ENCODE data around the gene GUCY1A1.
"Not testable (repeated sequence)": the region's sequence is repeated elsewhere in the genome, so short reads cannot be mapped to it uniquely, and the experiment has no call there.

Gene GUCY1A1

DNA sequence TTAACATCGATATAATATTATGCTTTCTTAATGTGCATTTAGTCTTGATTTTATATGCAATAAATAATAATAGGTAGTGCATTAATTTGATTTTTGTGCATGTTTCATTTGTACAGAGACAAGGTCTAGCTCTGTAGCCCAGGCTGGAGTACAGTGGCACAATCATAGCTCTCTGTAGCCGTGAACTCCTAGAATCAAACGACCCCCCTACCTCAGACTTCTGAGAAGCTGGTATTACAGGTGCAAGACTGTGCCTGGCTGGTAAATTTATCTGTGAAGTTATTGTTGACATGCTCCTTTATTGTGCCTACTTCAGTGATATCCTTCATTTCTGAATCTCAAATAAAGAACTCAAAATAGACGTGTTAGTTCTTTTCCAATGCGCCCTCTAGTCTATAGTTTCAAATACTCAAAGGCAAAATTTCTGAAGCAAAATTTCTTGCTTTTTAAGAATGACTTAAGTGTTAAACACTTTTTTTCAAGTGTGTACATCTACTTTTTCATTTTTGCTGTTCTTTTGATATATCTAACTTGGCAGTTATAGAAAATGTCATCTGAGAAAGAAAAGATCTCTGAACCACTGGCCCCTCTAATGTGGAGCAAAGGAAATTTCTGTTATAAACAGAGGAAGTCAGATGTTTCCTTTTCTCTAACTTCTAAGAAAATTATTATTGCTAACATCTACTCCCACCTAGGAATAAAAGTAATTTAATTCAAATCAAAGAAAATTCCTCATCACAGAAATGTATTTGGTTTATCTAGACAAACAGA, 28.3 kb upstream of the GUCY1A1 start:
- H3K9me3 ChIP-seq (ENCODE audit: control insufficient read depth in 1 of 2, low read length in 2 of 2) = no peaks in the 10 kb centered on the region
- H3K4me3 ChIP-seq (ENCODE audit: low read depth in 1 of 2, low read length in 2 of 2) = no peak overlapping the region
- H3K36me3 ChIP-seq (ENCODE audit: control insufficient read depth in 1 of 2, insufficient read depth in 2 of 2, low read length in 2 of 2) = no peaks in the 10 kb centered on the region
- no peaks in the 10 kb centered on the region for H3K27me3 ChIP-seq (ENCODE audit: control insufficient read depth in 1 of 2, insufficient read depth in 2 of 2, low read length in 2 of 2)
- no peak overlapping the region for H3K27ac ChIP-seq (ENCODE audit: low read depth, low read length)
- H3K9ac ChIP-seq (ENCODE audit: low read depth in 1 of 2, low read length in 2 of 2) = no peak overlapping the region
- peaks cover 0 to 3% of the 10 kb centered on the region in 2 donors for H3K4me1 ChIP-seq (ENCODE audit: control insufficient read depth in 1 of 2, insufficient read depth in 2 of 2, low read length in 2 of 2)

DNA sequence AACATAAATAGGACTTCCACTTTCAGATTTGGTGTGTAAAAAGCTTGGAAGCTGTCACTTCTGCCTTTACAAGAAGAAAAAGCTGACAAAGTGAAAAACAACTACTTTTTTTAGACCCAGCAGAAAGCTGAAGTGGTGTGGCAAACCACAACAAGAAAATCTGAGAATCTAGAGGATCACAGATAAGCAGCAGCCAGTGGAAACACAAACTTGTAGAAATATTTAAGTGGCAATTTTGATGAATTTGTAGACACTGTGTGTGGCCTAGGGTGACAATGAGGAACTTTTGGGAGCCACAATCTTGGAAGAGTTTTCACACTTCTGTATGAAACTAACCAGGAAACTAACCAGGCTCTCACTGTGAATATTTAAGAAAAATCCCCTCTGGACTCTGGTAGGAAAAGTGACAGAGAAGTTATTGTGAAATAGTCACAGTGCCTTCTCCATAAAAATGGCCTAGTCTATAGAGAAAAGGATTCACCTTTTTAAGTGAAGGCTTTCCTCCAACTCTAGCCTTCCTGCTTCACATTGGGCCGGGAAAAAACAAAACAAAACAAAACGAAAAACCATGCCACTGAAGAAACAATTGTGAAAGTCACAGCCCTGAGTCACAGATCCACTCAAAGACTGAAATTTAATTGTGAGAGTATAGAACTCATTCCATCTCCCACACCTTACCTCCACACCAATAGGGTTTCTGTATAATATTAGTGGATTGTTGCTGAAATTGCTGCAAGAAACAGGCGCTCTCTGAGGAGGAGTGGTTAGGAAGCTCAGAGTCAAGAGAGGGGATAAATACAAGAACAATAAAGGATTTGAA, 26.7 kb upstream of the GUCY1A1 start:
- Histone ChIP-seq H3K9ac (ENCODE audit: low read depth in 1 of 2, low read length in 2 of 2) (no peak overlapping the region), H3K36me3 (ENCODE audit: control insufficient read depth in 1 of 2, insufficient read depth in 2 of 2, low read length in 2 of 2) (no peaks in the 10 kb centered on the region), H3K27me3 (ENCODE audit: control insufficient read depth in 1 of 2, insufficient read depth in 2 of 2, low read length in 2 of 2) (no peaks in the 10 kb centered on the region), H3K4me3 (ENCODE audit: low read depth in 1 of 2, low read length in 2 of 2) (no peak overlapping the region), H3K27ac (ENCODE audit: low read depth, low read length) (no peak overlapping the region), H3K9me3 (ENCODE audit: control insufficient read depth in 1 of 2, low read length in 2 of 2) (no peaks in the 10 kb centered on the region), H3K4me1 (ENCODE audit: control insufficient read depth in 1 of 2, insufficient read depth in 2 of 2, low read length in 2 of 2) (peaks cover 0 to 3% of the 10 kb centered on the region in 2 donors)

- Histone ChIP-seq H3K27ac (ENCODE audit: low read depth, low read length) (no peak overlapping the region), H3K4me1 (ENCODE audit: control insufficient read depth in 1 of 2, insufficient read depth in 2 of 2, low read length in 2 of 2) (peaks cover 0 to 3% of the 10 kb centered on the region in 2 donors), H3K9me3 (ENCODE audit: control insufficient read depth in 1 of 2, low read length in 2 of 2) (no peaks in the 10 kb centered on the region), H3K9ac (ENCODE audit: low read depth in 1 of 2, low read length in 2 of 2) (no peak overlapping the region), H3K36me3 (ENCODE audit: control insufficient read depth in 1 of 2, insufficient read depth in 2 of 2, low read length in 2 of 2) (no peaks in the 10 kb centered on the region), H3K27me3 (ENCODE audit: control insufficient read depth in 1 of 2, insufficient read depth in 2 of 2, low read length in 2 of 2) (no peaks in the 10 kb centered on the region), H3K4me3 (ENCODE audit: low read depth in 1 of 2, low read length in 2 of 2) (no peak overlapping the region)
These were observed 25.9 kb upstream of the GUCY1A1 start for GRCh38 chr4:155640751-155641150.

DNA sequence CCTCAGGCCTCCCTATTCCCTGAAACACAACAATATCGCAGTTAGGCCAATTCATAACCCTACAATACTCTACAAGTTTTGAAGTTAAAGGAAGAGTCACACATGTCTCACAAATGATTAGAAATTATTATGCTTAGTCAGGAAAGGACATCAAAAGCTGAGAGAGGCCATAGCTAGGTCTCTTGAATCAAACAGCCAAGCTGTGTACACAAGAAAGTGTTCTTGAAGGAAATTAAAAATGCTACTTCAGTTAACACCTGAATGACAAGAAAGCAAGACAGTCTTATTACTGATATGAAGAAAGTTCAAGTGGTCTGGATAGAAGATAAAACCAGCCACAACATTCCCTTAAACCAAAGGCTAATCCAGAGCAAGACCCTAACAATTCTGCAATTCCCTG, 23.6 kb upstream of the GUCY1A1 start:
- no peak overlapping the region for H3K4me3 ChIP-seq (ENCODE audit: low read depth in 1 of 2, low read length in 2 of 2)
- H3K36me3 ChIP-seq (ENCODE audit: control insufficient read depth in 1 of 2, insufficient read depth in 2 of 2, low read length in 2 of 2) = no peaks in the 10 kb centered on the region
- peaks cover 0 to 3% of the 10 kb centered on the region in 2 donors for H3K4me1 ChIP-seq (ENCODE audit: control insufficient read depth in 1 of 2, insufficient read depth in 2 of 2, low read length in 2 of 2)
- no peaks in the 10 kb centered on the region for H3K9me3 ChIP-seq (ENCODE audit: control insufficient read depth in 1 of 2, low read length in 2 of 2)
- H3K27ac ChIP-seq (ENCODE audit: low read depth, low read length) = no peak overlapping the region
- no peaks in the 10 kb centered on the region for H3K27me3 ChIP-seq (ENCODE audit: control insufficient read depth in 1 of 2, insufficient read depth in 2 of 2, low read length in 2 of 2)
- no peak overlapping the region for H3K9ac ChIP-seq (ENCODE audit: low read depth in 1 of 2, low read length in 2 of 2)

DNA sequence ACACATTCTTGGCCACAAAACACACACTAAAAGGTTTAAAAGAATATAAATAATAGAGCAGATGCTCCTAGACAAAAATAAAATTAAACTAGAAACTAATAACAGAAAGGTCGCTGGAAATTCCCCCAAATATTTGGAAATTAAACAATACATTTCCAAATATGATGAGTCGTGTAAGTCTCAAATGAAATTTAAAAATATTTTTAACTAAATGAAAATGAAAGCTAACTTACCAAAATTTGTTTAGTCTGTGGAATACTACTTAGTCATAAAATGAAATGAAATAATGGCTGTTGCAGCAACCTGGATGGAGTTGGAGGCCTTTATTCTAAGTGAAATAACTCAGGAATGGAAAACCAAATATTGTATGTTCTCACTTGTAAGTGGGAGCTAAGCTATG, 20.6 kb upstream of the GUCY1A1 start:
- no peak overlapping the region for H3K9ac ChIP-seq (ENCODE audit: low read depth in 1 of 2, low read length in 2 of 2)
- H3K4me3 ChIP-seq (ENCODE audit: low read depth in 1 of 2, low read length in 2 of 2) = no peak overlapping the region
- H3K36me3 ChIP-seq (ENCODE audit: control insufficient read depth in 1 of 2, insufficient read depth in 2 of 2, low read length in 2 of 2) = no peaks in the 10 kb centered on the region
- no peaks in the 10 kb centered on the region for H3K27me3 ChIP-seq (ENCODE audit: control insufficient read depth in 1 of 2, insufficient read depth in 2 of 2, low read length in 2 of 2)
- no peak overlapping the region for H3K27ac ChIP-seq (ENCODE audit: low read depth, low read length)
- H3K4me1 ChIP-seq (ENCODE audit: control insufficient read depth in 1 of 2, insufficient read depth in 2 of 2, low read length in 2 of 2) = no peaks in the 10 kb centered on the region
- H3K9me3 ChIP-seq (ENCODE audit: control insufficient read depth in 1 of 2, low read length in 2 of 2) = no peaks in the 10 kb centered on the region

DNA sequence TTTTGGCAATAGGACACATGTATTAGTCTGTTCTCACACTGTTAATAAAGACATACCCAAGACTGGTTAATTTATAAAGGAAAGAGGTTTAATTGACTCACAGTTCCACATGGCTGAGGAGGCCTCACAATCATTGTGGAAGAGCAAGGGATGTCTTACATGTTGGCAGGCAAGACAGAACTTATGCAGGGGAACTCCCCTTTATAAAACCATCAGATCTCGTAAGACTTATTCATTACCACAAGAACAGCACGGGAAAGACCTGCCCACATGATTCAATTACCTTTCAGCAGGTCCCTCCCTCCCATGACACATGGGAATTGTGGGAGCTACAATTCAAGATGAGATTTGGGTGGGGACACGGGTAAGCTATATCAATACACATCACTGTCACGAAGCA, 15.9 kb upstream of the GUCY1A1 start:
- not testable (repeated sequence) for H3K4me1 ChIP-seq (ENCODE audit: control insufficient read depth in 1 of 2, insufficient read depth in 2 of 2, low read length in 2 of 2); H3K36me3 ChIP-seq (ENCODE audit: control insufficient read depth in 1 of 2, insufficient read depth in 2 of 2, low read length in 2 of 2); H3K9me3 ChIP-seq (ENCODE audit: control insufficient read depth in 1 of 2, low read length in 2 of 2); H3K9ac ChIP-seq (ENCODE audit: low read depth in 1 of 2, low read length in 2 of 2); H3K27me3 ChIP-seq (ENCODE audit: control insufficient read depth in 1 of 2, insufficient read depth in 2 of 2, low read length in 2 of 2); H3K4me3 ChIP-seq (ENCODE audit: low read depth in 1 of 2, low read length in 2 of 2); H3K27ac ChIP-seq (ENCODE audit: low read depth, low read length)

- no peaks in the 10 kb centered on the region for H3K4me1 ChIP-seq (ENCODE audit: control insufficient read depth in 1 of 2, insufficient read depth in 2 of 2, low read length in 2 of 2)
- H3K27ac ChIP-seq (ENCODE audit: low read depth, low read length) = no peak overlapping the region
- H3K9ac ChIP-seq (ENCODE audit: low read depth in 1 of 2, low read length in 2 of 2) = no peak overlapping the region
- H3K4me3 ChIP-seq (ENCODE audit: low read depth in 1 of 2, low read length in 2 of 2) = no peak overlapping the region
- H3K36me3 ChIP-seq (ENCODE audit: control insufficient read depth in 1 of 2, insufficient read depth in 2 of 2, low read length in 2 of 2) = no peaks in the 10 kb centered on the region
- H3K27me3 ChIP-seq (ENCODE audit: control insufficient read depth in 1 of 2, insufficient read depth in 2 of 2, low read length in 2 of 2) = no peaks in the 10 kb centered on the region
- H3K9me3 ChIP-seq (ENCODE audit: control insufficient read depth in 1 of 2, low read length in 2 of 2) = no peaks in the 10 kb centered on the region
These were observed 13.6 kb upstream of the GUCY1A1 start for GRCh38 chr4:155653052-155653451.

GRCh38 chr4:155656025-155656424, 10.6 kb upstream of the GUCY1A1 start:
- no peaks in the 10 kb centered on the region for H3K36me3 ChIP-seq (ENCODE audit: control insufficient read depth in 1 of 2, insufficient read depth in 2 of 2, low read length in 2 of 2)
- H3K4me1 ChIP-seq (ENCODE audit: control insufficient read depth in 1 of 2, insufficient read depth in 2 of 2, low read length in 2 of 2) = no peaks in the 10 kb centered on the region
- no peak overlapping the region for H3K4me3 ChIP-seq (ENCODE audit: low read depth in 1 of 2, low read length in 2 of 2)
- H3K9ac ChIP-seq (ENCODE audit: low read depth in 1 of 2, low read length in 2 of 2) = no peak overlapping the region
- no peaks in the 10 kb centered on the region for H3K9me3 ChIP-seq (ENCODE audit: control insufficient read depth in 1 of 2, low read length in 2 of 2)
- H3K27ac ChIP-seq (ENCODE audit: low read depth, low read length) = no peak overlapping the region
- no peaks in the 10 kb centered on the region for H3K27me3 ChIP-seq (ENCODE audit: control insufficient read depth in 1 of 2, insufficient read depth in 2 of 2, low read length in 2 of 2)

DNA sequence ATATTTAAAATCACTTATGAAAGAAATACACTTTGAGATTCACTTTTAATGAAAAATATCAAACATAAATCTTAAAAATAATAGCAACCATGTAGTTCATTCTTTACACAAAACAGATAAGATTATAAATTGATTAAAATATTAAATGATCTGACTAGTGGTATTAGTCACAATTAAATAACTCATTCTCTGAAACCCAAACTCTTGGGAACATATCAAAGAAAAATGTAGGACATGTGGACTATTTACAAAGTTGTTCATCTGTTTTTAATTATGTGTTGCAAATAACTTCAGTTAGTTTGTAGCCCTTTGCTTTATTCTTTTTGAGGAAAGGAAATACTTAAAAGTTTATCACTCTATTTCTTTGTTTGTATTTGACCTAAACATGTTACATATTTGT, 9.5 kb upstream of the GUCY1A1 start:
- Histone ChIP-seq H3K27ac (ENCODE audit: low read depth, low read length) (no peak overlapping the region), H3K27me3 (ENCODE audit: control insufficient read depth in 1 of 2, insufficient read depth in 2 of 2, low read length in 2 of 2) (no peaks in the 10 kb centered on the region), H3K36me3 (ENCODE audit: control insufficient read depth in 1 of 2, insufficient read depth in 2 of 2, low read length in 2 of 2) (no peaks in the 10 kb centered on the region), H3K4me3 (ENCODE audit: low read depth in 1 of 2, low read length in 2 of 2) (no peak overlapping the region), H3K9ac (ENCODE audit: low read depth in 1 of 2, low read length in 2 of 2) (no peak overlapping the region), H3K9me3 (ENCODE audit: control insufficient read depth in 1 of 2, low read length in 2 of 2) (no peaks in the 10 kb centered on the region), H3K4me1 (ENCODE audit: control insufficient read depth in 1 of 2, insufficient read depth in 2 of 2, low read length in 2 of 2) (no peaks in the 10 kb centered on the region)

DNA sequence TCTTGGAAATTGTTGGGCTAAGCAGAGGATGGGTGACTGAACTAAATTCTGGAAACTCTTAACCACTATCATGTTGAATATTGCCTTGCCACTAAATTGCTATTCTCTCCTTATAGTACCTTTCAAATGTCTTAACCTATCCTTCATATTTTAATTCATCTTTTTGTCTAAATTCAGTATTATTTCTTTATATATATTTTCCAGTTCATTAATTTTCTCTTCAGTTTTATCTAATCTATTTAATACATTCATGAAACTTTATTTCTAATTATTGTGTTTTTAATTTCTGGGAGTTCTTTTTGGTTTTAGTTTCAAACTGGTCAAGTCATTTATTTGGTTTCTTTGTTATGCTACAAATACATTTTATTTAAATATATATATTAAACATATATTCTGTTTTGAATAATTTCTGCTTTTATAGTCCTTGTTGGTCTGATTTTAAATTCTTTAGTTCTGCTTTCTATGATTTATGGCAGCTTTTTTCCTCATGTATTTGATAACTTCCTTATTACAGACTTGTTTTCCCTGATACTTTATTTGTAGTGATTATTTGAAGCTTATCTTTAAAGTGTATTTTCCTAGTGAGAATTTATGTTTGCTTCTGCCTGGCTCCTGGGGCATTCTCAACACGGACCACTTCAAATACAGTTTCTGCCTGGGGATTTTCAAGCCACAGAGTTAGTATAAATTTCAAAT, 8.5 kb upstream of the GUCY1A1 start:
- H3K27ac ChIP-seq (ENCODE audit: low read depth, low read length) = no peak overlapping the region
- H3K9ac ChIP-seq (ENCODE audit: low read depth in 1 of 2, low read length in 2 of 2) = no peak overlapping the region
- no peak overlapping the region for H3K4me3 ChIP-seq (ENCODE audit: low read depth in 1 of 2, low read length in 2 of 2)
- no peaks in the 10 kb centered on the region for H3K36me3 ChIP-seq (ENCODE audit: control insufficient read depth in 1 of 2, insufficient read depth in 2 of 2, low read length in 2 of 2)
- H3K9me3 ChIP-seq (ENCODE audit: control insufficient read depth in 1 of 2, low read length in 2 of 2) = no peaks in the 10 kb centered on the region
- no peaks in the 10 kb centered on the region for H3K4me1 ChIP-seq (ENCODE audit: control insufficient read depth in 1 of 2, insufficient read depth in 2 of 2, low read length in 2 of 2)
- no peaks in the 10 kb centered on the region for H3K27me3 ChIP-seq (ENCODE audit: control insufficient read depth in 1 of 2, insufficient read depth in 2 of 2, low read length in 2 of 2)
